ENCODE measurements around the gene ENOSF1.
"Not testable (repeated sequence)": the region's sequence is repeated elsewhere in the genome, so short reads cannot be mapped to it uniquely, and the experiment has no call there.

ENOSF1 gene

DNA sequence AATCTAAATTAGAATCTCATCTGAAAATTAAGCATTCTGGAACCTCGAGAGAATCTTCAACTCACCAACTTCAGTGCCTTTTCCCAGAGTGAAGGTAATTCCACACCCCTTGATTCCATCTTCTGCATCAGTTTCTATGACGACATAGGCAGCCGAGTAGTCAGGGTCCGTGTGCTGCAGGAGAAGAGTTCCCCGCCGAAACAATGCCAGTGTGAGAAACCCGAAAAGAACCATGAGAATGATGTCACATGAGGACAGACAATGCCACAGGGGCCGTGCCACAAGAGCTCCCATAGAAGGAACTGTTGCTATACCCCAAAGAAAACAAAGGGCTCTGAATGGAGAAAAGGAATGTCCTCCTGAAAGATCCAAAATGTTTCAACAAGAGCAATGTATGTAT is 6.0 kb downstream of the ENOSF1 start:
- DNase-seq, result no peak

DNA sequence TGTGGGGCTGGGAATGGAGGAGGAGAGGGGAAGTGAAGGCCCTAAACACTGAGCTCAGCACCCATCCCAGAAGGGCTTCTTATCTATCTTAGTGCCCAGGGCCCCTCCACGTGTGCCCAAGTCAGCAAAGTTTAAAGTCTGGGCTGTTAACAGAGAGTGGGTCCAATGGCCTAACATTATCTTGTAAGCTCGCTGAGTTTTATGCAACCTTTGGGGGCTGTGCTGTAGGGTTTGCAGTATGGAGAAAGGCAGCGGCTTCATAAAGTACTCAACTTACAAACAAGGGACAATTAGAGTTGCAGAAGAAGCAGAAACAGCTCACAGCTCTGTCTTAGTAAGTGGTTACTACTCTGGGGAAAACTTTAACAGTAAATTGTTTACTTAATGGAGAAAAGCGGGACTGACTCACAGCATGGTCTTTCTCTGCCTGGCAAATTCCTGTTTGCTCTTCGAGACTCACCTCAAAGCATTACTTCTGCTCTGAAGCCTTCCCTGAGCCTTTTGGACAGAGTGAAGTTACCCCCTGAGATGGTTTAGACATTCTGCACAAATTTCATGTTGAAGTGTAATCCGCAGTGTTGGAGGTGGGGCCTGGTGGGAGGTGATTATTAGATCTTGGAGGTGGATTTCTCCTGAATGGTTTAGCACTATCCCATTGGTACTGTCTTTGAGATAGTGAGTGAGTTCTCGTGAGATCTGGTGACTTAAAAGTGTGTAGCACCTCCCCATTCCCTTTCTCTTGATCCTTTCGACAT is 9.0 kb downstream of the ENOSF1 start:
- no peak for DNase-seq

DNA sequence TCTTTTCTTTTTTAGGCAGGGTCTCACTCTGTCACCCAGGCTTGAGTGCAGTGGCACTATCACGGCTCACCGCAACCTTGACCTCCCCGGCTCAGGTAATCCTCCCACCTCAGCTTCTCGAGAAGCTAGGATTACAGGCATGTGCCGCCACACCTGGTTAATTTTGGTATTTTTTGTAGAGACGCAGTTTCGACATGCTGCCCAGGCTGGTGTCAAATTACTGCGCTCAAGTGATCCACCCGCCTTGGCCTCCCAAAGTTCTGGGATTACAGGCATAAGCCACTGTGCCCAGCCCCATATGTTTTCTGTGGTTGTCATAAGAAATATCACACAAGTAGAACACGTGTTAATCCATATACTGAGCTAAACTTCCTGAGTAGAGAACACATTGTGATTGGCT is 14.6 kb downstream of the ENOSF1 start:
- no peak for DNase-seq

DNA sequence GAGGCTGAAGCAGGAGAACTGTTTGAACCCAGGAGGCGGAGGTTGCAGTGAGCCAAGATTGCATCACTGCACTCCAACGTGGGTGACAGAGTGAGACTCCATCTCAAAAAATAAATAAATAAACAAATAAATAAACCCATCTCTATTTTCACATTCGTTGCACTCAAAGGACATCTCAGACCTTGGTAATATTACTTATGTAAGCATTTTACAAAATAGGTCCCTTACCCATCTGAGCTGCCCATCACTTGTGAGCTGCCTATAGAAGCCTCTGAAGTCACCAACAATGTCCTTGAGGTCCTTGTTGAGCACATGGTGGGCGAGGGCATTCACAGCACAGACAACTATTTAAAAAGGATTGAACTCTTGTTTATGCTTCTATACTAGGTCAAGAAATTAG is 15.4 kb downstream of the ENOSF1 start:
- no peak for DNase-seq

DNA sequence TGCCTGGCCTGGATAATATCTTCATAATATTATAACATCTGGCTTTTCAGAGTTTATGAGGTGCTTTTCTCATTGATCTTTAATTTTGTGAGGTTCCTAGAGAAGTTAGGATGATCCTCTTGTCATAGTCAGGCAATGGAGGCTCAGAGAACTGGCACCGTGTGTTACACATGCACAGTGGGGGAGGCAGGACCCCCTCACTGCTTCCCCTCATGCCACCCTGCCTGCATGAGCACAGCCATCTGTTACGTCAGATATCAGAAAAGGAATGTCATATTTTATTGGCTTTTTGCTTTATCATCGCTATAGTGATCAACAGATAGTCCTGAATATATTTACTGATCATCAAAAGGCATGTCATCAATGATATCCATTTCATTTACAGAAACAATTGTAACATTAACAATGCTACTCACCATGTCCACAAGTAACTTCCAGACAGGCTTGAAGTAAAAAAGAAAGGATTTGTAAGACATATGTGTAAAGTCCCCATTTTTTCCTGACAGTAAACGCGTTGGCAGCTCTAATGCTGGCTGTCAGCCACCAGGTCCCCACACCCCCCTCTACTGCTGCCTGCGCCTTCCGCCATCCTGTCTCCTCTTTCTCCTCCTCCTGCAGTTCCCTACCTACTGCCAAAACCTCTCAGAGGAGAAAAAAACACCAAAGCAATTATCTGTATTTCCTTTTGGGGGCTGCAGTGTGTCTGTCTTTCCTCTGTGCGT is 18.8 kb downstream of the ENOSF1 start:
- DNase-seq, result no peak

DNA sequence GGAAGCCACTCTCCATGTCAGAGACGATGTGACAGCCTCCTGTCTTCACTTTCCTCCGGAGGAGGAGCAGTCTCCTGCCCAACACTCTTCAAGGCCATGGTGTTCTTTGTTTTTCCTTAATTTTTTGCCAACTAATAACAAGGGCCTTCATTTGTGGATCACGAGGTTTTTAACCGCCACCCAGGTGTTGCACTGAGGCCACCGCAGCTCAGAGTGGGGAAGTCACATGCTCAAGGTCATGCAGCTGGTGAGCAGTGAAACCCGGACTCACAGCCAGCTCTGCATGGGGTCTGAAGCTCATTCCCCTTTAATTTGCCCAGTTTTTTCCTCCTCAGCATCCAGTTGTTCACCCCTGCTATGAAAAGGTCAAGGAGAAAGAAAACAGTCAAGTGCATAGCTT is 19.6 kb downstream of the ENOSF1 start:
- no peak for DNase-seq

DNA sequence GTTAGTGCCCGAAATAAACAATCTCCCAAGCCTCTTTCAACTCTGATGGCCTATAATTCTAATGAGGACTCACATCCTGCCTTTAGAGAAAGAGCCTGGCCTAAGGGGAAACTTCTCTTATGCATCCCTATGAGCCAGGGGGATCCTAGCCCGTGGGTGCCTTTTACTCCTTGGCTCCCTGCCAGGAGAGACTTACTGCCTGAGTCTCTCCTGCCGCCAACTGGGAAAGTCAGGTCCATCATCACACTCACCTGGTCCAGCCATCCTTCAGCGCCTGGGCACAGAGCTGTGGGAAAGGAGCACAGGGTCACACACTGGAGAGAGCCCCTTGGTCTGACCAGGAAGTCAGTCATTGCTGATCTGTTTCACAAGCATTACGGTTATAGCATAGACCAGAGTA is 24.1 kb downstream of the ENOSF1 start:
- DNase-seq, result no peak

DNA sequence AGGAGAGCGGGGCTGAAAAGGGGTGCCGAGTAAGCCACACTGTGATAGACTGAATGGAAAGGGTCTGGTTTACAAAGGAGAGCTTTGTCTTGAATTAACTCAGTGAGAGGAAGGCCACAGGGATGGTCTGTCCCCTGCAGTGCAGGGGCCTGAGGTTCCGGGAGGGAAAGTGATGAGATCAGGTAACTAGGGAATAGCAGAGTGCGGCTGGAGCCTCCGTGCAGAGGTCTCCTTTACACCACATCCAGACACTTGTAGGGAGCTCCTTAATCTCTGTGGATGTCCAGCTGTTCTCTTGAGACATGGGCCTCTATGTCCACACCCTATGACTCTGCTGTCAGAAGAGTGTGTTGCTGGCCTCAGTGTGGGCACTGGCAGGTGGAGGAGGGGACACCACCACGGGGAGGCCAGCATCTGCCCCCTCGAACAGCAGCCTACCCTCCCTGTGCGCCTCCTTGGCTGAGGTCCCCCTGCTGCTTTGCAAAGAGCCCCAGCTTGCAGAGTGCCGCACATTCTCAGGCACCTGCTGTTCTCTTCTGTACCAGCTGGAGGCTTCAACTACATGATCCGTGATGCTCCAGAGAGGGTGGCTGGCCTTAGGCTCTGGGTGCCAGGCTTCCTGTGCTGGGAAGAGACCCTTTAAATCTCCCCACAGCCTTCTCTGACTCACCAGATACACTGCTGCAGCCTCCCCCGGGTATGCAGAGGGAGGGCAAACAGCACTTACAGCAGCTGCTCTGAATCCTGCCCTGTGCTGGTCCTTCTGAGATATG is 25.9 kb downstream of the ENOSF1 start:
- DNase-seq, result no peak

DNA sequence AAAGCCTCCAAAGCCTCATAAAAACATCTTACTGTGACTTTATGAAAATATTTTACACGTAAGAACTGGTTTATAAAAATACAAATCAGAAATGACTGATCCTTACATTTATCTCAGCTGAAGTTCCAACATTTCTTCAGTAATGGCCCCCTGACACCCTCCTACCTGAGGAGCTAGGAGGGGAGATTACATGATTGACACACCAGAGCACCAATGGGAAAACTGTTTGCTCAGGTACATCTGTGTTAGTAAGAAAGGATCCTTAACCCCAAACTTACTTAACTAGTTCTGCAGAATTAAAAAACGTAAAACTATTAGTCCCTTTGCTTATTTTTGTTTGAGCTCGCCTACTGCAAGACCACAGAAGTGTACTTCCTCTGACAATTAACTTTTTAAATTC is 27.0 kb downstream of the ENOSF1 start:
- DNase-seq, result no peak

DNA sequence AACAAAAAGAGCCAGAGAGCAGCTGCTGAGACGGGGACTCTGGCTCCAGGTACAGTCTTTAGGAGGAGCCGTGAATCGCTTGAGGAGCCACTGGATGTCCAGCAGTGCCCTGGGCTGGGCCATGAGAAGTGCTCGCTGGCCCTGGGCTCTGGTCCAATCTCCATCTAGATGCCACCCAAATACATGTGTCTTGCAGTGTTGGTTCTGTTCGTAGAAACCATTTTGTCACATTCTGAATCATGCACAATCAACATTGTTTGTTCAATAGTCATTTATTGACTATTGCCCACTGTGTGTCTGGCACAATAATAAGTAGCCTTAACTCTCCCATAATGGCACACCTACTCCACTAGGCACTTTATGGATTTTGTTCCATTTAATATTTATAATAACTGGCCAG is 28.9 kb downstream of the ENOSF1 start:
- DNase-seq, result no peak

DNA sequence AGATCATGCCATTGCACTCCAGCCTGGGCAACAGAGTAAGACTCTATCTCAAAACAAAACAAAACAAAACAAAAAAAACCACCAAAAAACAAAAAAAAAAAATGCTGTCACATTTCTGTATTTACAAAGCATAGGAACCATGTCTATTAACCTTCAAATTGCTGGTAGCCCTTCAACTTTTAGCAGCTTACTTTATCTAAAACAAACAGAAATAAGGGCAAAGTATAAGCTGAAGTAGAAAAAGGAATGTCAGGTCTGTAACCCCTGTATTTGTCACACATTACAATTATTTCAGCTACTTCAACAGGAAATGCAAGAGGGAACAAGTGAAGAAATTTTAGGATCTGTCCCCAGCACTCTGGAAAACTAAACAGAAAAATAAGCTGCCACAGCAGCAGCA is 29.6 kb downstream of the ENOSF1 start:
- DNase-seq, result no peak

DNA sequence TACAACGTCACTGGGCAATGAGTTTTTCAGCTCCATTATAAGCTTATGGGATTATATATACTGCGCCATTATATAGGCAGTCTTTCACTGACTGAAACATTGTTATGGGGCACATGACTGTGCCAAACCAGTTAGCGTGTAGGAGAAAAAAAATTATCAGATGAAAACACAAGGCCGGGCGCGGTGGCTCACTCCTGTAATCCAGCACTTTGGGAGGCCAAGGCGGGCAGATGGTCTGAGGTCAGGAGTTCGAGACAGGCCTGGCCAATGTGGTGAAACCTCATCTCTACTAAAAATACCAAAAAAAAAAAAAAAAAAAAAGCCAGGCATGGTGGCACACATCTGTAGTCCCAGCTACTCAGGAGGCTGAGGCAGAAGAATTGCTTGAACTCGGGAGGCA is 30.0 kb downstream of the ENOSF1 start:
- not testable (repeated sequence) for DNase-seq

DNA sequence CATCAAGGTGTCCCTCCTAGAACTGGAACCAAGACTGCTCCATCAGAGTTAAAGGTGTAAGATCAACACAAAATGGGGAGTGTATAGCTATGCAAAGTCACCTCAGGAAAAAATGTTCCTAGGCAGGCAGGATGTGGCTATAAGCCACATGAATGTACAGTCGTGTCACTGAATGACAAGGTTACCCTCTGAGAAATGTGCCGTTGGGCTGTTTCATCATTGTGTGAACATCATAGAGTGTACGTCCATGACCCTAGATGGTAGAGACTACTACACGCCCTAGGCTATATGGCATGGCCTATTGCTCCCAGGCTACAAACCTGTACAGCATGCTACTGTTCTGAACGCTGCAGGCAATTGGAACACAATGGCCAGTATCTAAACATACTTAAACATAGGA is 30.4 kb downstream of the ENOSF1 start:
- no peak for DNase-seq

DNA sequence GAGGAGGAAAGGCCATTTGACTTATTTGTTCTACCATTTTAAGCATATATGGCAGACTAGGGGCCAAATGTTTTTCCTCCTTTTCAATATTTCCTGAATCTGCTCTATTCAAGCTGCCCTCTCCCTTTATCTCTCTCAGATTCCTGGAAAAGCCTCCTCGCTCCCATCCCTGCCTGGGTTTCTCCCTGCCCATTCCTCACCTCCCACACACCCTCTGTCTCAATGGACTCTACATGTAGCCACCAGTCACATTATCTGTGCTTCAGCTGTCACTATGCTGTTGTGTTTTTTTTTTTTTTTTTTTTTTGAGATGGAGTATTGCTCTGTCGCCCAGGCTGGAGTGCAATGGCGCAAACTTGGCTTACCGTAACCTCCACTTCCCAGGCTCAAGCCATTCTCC is 32.0 kb downstream of the ENOSF1 start:
- DNase-seq, result no peak

DNA sequence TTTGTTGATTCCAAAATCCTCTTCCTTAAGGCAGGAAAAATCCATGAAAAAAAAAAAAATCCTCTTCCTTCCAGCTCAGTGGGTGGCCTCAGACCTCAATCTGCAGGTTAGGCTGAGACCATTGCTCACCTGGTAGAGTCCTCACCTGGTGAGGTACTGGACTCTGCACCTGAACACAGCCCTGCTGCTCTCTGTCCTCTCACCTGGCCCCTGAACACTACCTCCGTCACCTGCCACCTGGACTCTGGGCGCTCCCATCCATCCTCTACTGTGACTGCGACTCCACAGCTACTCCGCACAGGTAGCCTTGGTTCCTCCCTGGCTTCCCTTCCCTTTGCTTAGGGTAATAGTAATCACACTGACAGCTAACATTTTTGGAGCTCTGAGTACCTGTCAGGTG is 32.9 kb downstream of the ENOSF1 start:
- DNase-seq, result no peak

DNA sequence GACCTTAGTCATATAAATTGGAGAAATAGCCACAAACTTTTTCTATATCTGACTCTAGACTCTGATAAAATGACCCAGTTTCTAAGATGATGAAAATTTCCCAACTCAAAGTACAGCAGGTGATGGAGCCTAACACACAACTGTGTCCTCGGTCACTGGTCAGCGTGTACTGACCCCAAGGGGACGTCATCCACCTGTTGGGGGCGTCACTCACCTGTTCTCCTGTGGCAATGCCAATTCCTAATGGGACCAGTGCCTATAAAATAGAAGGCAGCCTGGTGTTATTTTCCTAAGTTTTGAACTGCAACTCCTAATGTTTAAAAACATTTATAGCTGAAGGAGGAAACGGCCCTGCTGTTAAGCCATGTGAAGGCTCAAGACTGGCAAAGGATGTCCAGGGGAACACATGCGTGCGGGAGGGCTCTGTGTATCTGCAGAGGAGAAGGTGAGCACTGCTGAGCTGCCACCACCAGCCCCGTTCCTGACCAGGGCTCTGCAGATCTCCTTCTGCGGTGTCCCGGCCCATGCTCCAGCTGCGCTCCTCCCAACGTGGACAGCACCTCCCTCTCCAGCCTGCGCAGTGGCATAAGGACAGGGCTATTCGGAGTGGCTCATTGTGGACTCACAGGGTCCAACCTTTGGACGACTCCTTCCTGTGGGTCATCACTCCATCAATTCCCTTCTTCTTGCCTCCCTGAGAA is 33.8 kb downstream of the ENOSF1 start:
- no peak for DNase-seq

DNA sequence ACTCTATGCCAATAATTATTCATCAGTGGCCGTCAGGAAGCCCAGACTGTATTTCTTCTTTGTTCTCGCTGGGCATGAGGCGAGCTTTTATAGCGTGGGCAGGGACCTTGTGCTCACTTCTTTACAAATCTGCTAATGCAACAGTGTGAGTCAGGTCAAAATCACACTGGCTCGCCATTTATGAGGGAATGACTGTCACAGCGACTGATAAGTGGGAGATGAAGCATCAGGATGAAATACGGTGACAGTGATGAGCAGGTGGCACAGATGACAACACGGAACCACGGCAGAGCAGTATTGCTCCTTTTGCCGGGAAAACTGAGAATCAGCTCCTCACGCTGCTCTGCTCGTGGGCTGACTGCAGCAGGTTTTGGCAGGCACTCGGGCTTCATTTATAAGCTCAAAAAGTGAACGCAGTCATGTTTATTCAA is 34.5 kb downstream of the ENOSF1 start:
- no peak for DNase-seq

DNA sequence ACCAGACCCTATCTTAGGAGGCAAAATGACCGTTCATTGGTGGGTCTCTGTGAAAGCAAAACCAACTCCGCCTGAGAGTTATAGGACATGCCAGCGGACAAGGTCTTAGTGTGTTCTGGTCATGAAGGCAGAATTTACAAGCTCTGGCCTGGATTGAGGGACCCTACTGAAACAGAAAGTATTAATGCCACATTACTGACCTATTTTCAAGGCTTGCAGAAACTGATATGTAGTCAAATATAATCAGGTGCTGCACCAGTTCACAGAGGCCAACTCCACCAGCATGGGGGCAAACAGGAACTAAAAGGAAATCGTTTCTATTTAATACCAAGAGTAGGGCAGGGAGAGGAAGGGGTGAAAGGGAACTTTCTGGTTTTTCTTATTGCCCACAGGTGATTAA is 35.3 kb downstream of the ENOSF1 start:
- DNase-seq, result no peak

DNA sequence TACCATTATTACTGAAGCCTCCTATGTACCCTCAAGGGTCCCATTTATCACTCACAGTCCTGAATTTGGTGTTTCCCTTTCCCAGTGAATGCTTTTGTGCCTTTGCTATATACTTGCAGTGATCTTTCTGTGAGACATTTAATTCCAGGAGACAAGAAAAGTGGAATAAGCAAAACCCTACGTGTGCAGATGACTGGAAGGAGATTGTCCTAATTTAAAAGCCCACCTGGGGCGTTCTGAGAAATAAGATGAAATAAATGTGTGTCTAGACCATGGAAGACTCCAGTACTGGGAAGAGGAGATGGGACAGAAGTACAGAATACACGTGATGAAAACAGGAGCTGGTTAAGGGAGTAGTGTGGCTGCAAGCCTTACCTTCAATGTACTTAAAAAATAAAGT is 35.7 kb downstream of the ENOSF1 start:
- no peak for DNase-seq

DNA sequence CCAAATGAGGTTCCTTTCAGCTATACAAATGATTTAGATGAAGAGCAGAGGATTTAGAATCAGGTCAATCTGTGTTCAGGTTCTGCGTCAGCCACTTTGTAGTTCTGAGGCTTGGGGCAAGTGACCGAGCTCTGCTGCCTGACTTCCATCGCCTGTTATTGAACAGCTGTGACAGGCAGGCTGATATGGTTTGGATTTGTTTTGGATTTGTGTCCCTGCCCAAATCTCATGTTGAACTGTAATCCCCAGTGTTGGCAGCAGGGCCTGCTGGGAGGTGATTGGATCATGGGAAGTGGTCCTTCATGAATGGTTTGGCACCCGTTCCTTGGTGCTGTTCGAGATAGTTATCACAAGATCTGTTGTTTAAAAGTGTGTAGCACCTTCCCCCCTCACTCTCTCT is 36.4 kb downstream of the ENOSF1 start:
- no peak for DNase-seq

DNA sequence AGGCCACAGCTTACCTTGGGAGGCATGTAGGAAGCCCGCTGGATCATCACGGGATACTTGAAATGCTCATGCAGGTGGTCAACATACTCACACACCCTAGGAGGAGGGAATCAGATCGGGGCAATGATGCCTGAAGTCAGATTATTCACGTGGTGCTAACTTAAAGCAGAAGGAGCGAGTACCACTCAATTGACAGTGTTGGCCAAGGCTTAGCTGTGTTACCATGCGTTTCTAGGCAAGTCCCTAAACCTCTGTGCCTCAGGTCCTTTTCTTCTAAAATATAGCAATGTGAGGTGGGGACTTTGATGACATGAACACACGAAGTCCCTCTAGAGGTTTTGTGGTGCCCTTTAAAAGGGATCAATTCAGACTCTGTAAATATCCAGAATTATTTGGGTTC is 37.1 kb downstream of the ENOSF1 start:
- DNase-seq, result no peak

DNA sequence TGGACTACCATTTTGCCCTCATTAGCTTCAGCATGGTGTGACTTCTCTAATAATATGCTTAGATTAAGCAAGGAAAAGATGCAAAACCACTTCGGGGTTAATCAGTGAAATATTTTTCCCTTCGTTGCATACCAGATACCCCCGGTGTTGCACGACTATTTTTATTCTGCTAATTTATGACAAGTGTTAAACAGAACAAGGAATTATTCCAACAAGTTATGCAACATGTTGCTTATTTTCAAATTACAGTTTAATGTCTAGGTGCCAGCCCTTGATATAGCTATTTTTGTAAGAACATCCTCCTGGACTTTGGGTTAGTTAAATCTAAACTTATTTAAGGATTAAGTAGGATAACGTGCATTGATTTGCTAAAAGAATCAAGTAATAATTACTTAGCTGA is 38.7 kb downstream of the ENOSF1 start:
- DNase-seq, result no peak

DNA sequence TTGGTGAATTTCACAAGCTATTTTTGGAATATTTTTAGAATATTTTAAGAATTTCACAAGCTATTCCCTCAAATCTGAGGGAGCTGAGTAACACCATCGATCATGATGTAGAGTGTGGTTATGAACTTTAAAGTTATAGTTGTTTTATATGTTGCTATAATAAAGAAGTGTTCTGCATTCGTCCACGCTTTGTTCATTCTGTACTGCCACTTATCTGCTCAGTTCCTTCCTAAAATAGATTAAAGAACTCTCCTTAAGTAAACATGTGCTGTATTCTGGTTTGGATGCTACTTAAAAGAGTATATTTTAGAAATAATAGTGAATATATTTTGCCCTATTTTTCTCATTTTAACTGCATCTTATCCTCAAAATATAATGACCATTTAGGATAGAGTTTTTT is 39.1 kb downstream of the ENOSF1 start:
- DNase-seq, result no peak

Data from activated CD4-positive, CD25-positive, alpha-beta regulatory T cell (primary cell).